Hematopoietic multipotent progenitor cell (in vitro differentiated cells): ENCODE measurements around the gene COL5A1. TPM values are rescaled to one million over a fixed set of nuclear protein-coding genes. Genes with fewer than 3 reads are reported as not detected.

Experiments used
- DNase-seq, 3 donors: peaks; one replicate each; pipeline ENCODE4 v3.0.0-alpha.2; 2011 to 2015; ENCODE audit warnings: low read depth in 2 of 3, low spot score in 2 of 3
- total RNA-seq: library from RNA; depleted of rRNA; stranded (reverse); fragments of >200 nt; gene quantifications from one replicate; pipeline ENCODE4 v1.2.3, GENCODE V29; 2012

The COL5A1 gene
- total RNA-seq, 1 donor = 10.5 TPM

DNA sequence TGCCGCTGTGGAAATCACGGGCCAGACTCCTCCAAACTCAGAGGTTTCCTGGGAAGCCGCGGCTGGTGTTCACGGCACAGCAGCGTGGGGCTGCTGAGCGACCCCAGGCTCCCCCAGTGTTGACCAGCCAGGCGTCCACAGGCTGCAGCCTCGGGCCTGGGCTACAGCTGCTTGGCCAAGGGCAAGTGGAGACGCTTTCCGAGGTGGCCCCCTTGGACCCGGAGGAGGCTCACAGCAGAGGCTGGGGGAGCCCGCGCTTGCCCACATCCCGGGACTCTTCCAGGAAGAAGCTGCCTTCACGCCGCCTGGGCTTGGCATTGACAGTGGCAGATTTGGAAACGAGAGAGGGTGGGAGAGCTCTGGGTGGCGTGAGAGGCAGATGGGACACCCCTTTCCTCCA is 186.0 kb downstream of the COL5A1 start:
- no peak for DNase-seq

DNA sequence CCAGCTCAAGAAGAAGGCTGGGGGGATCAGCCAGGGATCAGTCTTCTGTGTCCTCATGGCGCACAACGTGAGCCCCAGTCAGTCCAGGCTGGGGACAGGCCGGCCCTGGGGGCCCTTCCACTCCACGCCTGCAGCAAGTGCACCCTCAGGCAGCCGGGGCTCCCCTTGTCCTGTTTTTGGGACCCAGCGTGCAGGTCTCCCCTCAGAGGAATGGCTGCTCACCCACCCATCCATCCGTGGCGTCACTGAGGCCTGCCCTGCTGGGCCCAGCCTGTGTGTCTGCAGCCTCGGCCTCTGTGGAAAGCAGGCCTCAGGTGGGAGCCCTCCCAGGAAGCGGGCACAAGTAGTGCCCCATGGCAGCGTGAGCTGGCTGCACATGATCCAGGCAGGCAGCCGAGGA is 186.4 kb downstream of the COL5A1 start:
- DNase-seq = no peak

DNA sequence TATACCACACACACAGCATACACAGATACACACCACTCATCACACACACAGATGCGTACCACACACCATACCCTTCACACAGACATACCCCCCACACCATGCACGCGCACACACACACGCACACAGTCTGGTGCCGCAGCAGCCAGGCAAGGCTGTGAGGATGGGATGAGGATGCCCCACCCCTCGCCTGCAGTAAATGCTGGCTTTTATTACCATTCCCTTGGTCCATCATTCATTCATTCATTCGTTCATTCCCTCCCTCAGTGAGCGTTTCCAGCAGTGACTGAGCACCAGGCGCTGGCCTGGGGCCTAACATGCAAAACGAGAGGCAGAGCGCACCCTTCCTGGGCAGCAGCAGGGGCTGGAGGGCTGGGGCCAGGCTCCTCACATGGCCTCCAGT is 187.3 kb downstream of the COL5A1 start:
- no peak for DNase-seq

DNA sequence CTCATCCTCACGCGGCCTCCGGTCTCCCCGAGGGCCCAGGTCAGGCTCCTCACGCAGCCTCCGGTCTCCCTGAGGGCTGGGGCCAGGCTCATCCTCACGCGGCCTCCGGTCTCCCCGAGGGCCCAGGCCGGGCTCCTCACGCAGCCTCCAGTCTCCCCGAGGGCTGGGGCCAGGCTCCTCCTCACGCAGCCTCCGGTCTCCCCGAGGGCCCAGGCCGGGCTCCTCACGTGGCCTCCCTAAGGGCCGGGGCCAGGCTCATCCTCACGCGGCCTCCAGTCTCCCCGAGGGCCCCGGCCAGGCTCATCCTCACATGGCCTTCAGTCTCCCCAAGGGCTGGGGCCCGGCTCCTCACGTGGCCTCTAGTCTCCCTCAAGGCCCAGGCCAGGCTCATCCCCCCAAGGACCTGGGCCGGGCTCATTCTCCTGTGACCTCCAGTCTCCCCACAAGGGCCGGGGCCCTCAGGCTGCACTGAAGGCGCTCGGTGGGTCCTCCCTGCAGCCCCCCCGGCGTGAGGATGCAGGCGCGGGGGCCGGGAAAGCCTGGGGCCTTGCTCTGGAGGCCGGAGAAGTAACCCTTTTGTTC is 187.8 kb downstream of the COL5A1 start:
- DNase-seq = no peak

DNA sequence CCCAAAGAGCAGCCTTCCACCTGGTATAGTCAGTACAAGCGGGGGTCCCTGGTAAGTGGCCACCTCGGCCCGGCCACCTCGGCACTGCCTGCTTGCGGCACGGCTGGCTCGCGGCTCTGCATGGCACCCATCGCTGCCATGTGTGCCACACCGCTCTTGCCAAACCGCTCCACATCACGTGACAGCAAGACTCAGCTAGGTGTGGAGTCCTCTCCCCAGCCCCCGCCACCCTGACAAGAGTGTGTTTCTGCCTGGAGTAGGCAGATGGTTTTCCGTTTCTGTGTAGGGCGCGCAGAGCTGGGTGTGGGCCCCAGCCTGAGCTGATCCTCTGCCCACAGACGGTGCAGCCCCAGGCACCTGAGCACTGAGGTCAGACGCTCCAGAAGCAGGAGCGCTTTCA is 188.5 kb downstream of the COL5A1 start:
- DNase-seq = no peak

DNA sequence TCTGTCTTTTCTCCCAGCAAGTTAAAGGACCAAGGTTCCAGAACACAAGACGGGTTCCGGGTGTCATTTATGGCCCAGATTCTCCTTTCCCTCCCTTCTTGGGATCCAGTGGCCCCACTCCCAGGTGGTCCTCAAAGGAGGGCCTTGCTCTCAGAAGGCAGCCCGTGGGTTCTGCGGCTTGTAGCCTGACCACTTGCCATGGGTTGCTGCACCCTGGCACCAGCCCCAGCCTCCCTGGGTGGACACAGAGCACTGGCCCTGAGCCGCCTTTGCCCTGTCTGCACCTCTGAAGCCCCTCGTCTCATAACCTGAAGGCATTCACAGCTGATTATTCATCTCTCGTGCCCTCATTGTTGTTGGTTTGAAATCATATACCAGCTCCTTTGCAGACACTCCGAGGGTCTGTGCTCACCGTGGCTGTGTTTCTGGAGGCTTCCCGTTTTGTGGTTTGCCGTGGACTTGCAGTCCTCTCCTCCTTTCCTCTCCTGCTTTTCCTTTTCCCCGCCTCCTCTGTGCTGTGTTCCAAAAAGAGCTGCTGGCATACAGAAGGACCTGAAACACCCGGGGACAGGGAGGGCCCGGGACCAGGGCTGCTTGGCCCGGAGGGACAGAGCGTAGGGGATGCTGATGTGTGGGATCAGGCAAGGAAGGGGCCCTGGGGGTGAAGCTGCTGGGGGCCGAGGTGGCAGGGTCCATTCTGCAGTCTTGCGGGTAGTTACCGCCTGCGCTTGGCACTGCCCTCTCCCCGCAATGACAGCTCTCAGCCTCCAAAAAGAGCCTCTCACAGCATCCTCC is 189.5 kb downstream of the COL5A1 start:
- no peak for DNase-seq

DNA sequence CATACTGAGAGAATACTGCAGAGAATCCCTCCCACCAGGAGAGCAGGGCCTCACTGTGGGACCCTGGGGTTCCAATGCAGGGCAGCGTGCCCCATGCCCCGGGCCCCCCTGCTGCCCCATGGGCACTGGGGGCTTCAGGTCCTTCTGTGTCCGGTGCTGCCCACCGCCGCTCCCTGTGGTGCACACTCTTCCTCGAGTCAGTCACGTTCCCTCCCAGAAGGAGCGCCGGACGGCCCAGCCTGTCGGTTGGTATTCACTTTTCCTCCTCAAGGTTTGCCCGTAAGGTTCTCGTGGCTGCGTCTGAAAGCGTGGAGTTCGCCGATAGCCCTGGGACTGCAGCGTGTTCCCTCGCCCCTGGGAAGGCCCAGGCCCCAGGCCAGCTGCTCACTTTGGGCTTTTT is 190.9 kb downstream of the COL5A1 start:
- no peak for DNase-seq

DNA sequence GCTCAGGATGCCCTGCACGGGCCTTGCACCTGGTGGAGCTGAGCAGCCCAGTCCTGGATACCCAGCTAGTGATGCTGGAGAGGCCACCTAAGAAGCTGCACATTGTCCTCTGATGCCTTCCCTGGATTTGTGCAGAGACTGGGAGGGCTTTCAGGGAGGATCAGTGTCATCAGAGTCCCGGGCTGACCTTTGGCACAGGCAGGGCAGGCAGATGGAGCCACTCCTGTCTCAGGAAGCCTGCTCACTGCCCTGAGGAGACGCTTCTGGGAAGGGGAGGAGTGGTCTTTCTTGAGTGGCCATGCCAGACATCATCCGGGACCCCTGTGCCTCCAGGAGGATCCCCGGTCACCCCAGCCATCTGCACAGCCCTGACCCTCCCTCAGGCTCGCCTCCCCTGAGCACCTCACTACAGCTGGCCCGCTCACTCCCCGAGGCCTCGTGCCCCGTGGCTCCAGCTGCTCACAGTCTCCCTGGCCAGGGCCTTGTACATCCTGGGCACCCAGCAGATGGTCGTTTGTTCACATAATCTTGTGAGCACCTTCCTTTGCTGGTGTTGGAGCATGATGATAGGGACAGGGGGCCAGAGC is 191.8 kb downstream of the COL5A1 start:
- DNase-seq = no peak

DNA sequence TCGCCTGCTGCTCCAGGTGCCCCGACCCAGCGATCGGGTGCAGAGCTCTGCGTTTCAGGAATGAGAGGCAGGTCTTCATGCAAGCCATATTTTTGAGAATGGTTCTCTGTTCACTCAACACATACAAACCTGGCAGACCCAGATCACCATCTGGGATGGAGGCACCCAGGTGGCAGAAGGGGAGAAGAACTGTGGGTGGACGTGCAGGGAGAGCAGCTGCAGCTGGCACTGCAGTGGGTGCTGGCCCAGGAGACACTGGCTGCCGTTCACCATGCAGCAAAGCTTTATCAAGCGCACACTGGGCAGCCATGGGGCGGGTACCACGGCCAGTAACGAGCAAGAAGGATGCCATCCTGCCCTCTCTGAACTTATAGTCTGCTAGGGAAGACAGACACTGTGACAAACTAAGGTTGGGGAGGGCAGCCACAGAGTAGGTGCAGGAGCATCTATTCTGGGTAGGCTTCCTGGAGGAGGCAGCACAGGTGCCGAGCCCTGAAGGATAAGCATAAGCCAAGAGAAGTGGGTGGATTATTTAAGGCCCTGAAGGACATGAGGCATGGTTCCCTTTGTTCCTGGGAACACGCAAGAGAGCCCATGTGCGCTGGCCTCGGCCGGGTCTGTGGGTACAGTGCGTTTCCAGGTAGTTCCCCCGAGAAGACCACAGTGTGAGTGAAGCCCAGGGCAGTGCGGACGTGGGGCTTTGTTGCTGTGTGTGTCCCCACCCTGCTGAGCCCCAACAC is 192.8 kb downstream of the COL5A1 start:
- DNase-seq = no peak

DNA sequence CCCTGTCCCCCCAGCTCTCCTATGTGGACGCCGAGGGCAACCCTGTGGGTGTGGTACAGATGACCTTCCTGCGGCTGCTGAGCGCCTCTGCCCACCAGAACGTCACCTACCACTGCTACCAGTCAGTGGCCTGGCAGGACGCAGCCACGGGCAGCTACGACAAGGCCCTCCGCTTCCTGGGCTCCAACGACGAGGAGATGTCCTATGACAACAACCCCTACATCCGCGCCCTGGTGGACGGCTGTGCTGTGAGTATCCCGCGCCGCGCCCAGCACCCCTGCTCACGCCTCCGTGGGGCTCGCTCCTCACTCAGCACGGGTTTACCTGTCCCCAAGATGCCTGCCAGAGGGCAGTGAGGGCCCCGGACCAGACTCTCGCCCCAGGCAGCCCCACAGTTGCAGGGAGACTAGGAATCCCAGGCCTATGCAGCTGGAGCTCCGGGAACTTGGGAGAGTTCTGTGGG is 193.4 kb downstream of the COL5A1 start:
- DNase-seq = no peak

DNA sequence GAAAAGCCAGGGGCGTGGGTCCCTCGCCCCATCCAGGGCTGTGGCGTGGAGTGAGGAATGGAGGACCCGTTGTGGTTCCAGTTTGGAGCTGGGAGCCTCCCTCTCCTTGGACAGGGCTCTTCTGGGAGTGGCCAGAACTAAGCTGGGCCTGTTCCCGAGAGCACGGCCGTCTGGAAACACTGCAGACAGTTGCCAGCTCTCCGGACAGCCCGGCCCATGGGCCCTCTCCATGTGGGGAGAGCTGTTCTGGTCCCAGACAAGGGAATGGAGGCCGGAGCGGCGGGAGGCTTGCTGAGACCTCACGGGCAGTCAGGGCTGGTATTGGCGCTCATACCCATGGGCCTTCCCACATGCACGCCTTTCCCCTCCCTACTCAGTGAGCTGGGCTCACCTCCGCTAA is 193.8 kb downstream of the COL5A1 start:
- DNase-seq = no peak

DNA sequence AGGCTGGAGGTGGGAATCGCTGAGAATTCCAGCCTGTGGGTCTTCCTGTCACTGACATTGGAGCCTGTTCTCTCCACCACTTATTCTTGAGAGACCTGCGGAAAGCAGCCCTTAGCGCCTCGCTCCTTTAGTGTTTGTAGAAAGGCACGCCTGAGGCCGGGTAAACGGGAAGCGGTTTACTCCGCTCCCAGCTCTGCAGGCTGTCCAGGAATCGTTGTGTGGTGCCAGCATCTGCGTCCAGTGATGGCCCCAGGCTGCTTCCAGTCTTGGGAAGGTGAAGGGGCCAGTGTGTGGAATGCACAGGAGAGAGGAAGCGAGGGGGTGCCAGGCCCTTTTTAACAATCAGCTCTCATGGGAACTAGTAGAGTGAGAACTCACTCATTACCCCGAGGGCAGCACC is 194.4 kb downstream of the COL5A1 start:
- DNase-seq = no peak

DNA sequence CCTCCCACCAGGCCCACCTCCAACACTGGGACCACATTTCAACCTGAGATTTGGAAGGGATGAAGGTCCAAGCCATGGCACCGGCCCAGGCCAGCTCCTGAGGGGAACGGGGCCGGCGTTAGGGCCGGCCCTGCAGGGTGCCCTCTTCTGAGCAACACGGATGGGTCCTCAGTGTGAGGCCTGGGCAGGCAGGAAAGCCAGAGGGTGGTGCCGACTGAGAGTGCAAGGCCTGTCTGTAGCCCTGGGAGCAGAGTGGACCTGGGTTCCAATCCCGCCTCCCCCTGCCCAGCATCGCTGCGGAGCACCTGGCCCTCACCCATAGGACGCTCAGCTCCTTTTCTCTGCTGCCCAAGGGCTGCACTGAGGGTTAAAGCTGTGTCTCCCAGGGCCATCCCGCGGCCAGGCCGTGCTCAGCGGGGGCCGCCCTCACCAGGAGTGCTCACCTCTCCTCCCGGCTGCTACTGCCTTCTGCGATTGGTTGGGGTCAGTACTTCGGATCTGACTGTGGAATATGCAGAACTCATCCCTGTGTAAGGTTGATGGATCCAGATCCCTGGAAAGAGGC is 194.9 kb downstream of the COL5A1 start:
- DNase-seq = no peak

DNA sequence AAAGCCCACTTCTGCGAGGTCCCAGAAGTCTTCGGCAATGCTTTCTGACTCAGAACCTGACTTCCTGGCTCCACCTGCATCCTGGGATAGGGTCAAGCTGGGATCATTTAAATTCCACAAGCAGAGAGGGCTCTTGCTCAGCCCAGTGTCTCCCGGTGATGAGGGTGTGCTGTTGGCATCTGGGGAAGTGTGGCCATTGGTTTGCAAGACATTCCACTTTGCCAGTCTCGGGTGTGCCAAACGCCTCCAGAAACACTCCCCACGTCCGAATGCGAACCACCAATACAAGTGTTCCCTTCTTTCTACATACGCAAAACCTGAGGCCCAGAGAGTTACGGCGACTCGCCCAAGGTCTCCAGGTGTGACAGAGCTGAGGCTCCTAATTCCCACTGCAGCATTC is 195.9 kb downstream of the COL5A1 start:
- DNase-seq = no peak

DNA sequence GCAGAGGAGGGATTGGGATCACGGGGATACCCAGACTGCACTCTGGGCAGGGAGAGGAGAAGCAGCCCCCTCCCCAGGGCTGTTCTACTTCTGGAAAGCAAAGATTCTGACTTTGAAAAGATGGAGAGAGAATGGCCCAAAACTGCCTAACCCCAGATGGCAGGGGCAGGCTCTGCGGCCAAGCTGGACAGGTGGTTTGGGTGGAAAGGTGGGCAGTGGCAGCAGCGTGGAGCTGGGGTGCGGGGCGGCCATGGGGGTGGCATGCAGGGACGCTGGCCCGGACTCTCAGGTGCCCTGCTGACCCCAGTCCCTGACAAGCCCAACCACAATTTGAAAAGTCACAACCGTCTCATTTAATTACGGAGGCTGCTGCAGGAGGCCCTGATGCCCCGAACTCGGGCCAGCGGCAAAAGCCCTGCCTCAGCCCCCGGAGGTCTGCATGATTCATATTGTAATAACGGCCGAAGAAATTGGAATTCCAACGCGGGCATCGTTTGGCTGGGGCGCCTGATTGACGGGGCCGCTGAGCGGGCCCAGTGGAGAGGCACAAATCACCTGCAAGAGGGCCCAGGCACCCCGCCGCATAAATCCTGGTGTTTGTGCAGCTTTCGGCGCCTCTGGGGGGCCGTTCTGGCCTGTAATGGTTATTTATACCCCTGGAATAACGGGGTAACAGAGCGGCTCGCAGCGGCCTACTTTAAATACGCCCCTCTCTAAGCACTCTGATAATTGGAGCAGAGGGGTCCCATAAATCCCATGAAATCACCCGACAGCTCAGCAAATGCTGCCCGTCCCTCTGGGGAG is 197.2 kb downstream of the COL5A1 start:
- no peak for DNase-seq

DNA sequence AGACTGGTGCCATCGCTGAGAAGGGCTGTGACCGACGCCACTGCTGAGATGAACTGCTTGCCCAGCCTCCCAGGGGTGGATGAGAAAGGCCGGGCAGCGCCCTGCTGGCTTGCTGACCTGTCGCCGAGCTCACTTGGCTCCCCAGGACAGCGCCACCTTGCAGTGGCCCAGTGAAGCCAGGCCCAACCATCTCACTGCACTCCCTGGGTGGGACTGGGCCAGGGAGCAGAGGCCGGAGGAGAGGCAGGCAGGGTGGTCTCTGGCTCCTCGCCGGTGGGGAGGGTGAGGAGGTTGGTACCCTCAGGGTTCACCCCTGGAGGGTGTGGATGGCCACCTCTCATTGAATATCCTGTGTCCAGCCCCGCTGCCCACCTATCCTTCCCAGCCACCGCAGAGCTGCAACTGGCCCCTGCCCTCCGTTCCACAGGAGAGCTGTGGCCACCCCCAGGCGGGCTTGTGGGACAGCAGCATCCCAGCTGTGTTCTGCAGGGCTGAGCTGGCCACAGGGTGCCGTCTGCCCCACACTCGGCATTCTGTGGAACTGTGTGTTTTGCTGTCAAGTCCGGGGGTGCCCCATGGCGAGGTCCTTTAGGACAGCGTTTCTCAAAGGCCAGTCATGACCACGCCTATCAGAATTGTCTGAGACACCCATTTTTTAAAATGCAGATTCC is 198.0 kb downstream of the COL5A1 start:
- DNase-seq = no peak

DNA sequence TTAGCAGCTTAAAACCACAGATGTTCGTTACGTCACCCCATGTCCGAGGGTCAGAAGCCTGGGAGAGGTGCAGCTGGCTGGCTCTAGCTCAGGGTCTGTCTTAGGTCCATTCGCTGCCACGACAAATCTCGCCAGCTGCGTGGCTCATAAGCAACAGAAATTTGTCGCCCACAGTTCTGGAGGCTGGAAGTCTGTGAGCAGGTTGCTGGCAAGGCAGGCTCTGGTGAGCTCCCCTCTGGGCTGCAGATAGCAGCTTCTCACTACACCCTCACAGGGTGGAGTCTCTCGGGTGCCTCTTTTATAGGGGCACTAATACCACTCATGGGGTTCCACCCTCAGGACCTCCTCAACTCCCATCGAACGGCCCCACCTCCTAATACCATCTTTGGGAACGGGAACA is 198.9 kb downstream of the COL5A1 start:
- DNase-seq = no peak

DNA sequence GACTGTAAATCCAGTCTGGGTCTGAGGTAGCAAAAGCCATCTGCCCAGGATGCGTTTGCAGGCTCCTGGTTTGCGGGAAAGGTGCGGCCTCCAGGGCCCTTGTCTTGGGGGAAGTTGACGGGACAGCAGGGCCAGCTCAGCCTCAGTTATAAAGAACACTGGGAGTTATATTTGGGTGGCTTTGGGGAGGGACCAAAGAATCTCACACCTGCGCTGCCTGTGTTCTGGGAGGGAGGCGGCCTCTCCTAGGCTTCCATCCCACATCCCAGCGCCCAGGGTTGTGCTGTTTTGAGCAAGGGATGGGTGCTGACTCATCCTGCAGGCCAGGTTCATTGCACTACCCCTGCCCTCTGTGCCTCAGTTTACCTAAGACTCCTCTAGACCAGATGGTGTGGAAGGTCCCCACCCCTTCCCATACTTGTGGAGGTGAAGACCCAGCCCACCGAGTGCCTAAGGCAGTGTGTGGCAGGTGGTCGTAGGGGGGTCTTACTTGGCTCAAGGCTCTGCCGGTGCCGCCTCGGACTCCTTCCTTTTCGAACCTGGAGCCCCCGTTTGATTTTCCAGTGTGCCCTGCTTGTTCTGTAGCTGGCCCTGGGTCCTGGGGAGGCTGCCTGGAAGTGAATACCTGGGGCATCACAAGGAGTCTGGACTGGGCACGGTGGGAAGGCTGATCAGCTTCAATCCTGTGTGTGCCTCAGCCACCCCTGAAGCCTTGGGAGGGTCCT is 199.7 kb downstream of the COL5A1 start:
- no peak for DNase-seq

DNA sequence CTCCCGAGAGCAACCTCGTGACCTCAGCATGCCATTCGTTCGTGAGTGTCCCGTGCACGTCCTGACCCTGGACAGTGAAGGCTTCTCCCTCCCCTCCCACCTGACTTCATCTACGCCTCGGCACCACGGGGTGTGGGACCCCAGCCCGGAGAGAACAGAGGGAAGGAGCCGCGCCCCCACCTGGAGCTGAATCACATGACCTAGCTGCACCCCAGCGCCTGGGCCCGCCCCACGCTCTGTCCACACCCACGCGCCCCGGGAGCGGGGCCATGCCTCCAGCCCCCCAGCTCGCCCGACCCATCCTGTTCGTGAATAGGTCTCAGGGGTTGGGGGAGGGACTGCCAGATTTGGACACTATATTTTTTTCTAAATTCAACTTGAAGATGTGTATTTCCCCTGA is 200.7 kb downstream of the COL5A1 start:
- DNase-seq = no peak
